Left ventricle myocardium inferior (tissue), 1 donor: Measurements from ENCODE around the gene PSPN. TPM values are rescaled to one million over a fixed set of nuclear protein-coding genes. Genes with fewer than 3 reads are reported as not detected.

Experiments used
- DNase-seq: peaks from one replicate; pipeline ENCODE4 v3.0.0-alpha.2; 2020
- H3K27ac ChIP-seq: fragments of 200-600 bp; replicated peaks from 2 replicates; pipeline ENCODE4 v1.8.0; 2021
- H3K27me3 ChIP-seq: fragments of 200-600 bp; 2 replicates; pipeline ENCODE4 v1.8.0; 2021; ENCODE audit warnings: low read depth
- H3K36me3 ChIP-seq: fragments of 200-600 bp; 2 replicates; pipeline ENCODE4 v1.8.0; 2021
- H3K4me1 ChIP-seq: fragments of 200-600 bp; 2 replicates; pipeline ENCODE4 v1.8.0; 2021
- H3K4me3 ChIP-seq: fragments of 200-600 bp; 2 replicates; pipeline ENCODE4 v1.8.0; 2021; ENCODE audit warnings: mild to moderate bottlenecking, moderate library complexity
- H3K9me3 ChIP-seq: fragments of 200-600 bp; replicated peaks from 2 replicates; pipeline ENCODE4 v1.8.0; 2021
- intact Hi-C: fragments of 100-400 bp; cut with micrococcal nuclease; formaldehyde crosslinking; loops from one replicate; pipeline ENCODE4 v1.11.0; 2022
- total RNA-seq: library from RNA; stranded (reverse); fragmentation: NEBNext Ultra II Directional; extraction: Animal tissue kit (Norgen Biotek cat#: 25700); gene quantifications from one replicate; pipeline ENCODE4 v1.2.1, GENCODE V29; 2021
- TF ChIP-seq, protein P1 (sequence below): fragments of 200-600 bp; IDR thresholded peaks from 2 replicates; pipeline ENCODE4 v1.8.0; 2021; ENCODE audit warnings: antibody characterized with exemption, mild to moderate bottlenecking, borderline replicate concordance
- donor health status: DM: no; HTN: yes; CAD: no; lungs with severe emphysema.

Gene PSPN
- total RNA-seq, 1 donor from 2014 or later = 1.2 TPM

DNA sequence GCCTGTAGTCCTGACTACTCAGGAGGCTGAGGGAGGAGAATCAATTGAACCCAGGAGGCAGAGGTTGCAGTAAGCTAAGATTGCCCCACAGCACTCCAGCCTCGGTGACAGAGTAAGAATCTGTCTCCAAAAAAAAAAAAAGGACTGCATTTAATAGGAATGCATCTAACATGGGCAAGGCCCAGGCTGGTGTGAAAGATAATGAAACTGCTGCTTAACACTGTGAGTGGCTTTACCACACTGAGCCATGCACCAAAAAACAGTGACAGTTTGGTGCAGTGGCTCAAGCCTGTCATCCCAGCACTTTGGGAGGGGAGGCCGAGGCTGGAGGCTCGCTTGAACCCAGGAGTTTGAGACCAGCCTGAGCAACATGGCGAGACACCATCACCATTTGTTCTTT lies 8.6 kb upstream of the PSPN start:
- TF ChIP-seq, protein P1, sequence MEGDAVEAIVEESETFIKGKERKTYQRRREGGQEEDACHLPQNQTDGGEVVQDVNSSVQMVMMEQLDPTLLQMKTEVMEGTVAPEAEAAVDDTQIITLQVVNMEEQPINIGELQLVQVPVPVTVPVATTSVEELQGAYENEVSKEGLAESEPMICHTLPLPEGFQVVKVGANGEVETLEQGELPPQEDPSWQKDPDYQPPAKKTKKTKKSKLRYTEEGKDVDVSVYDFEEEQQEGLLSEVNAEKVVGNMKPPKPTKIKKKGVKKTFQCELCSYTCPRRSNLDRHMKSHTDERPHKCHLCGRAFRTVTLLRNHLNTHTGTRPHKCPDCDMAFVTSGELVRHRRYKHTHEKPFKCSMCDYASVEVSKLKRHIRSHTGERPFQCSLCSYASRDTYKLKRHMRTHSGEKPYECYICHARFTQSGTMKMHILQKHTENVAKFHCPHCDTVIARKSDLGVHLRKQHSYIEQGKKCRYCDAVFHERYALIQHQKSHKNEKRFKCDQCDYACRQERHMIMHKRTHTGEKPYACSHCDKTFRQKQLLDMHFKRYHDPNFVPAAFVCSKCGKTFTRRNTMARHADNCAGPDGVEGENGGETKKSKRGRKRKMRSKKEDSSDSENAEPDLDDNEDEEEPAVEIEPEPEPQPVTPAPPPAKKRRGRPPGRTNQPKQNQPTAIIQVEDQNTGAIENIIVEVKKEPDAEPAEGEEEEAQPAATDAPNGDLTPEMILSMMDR = no peak
- DNase-seq = no peak
- no peak overlapping the region for H3K4me3 ChIP-seq
- H3K27ac ChIP-seq = no peak overlapping the region
- no peaks in the 10 kb centered on the region for H3K4me1 ChIP-seq
- peaks cover 7% of the 10 kb centered on the region for H3K9me3 ChIP-seq
- no peaks in the 10 kb centered on the region for H3K27me3 ChIP-seq
- intact Hi-C loops = no loop called here
- peaks cover 95% of the 10 kb centered on the region for H3K36me3 ChIP-seq

GRCh38 chr19:6383188-6383587 lies 7.5 kb upstream of the PSPN start:
- intact Hi-C loops = no loop called here
- Histone ChIP-seq H3K9me3 (peaks cover 7% of the 10 kb centered on the region), H3K27ac (no peak overlapping the region), H3K27me3 (no peaks in the 10 kb centered on the region), H3K4me3 (no peak overlapping the region), H3K4me1 (no peaks in the 10 kb centered on the region), H3K36me3 (peaks cover 93% of the 10 kb centered on the region)
- DNase-seq = no peak
- TF ChIP-seq, protein P1 = no peak

GRCh38 chr19:6381030-6381750 lies 5.5 kb upstream of the PSPN start:
- Histone ChIP-seq H3K9me3 (peaks cover 7% of the 10 kb centered on the region), H3K27ac (no peak overlapping the region), H3K4me1 (peaks cover under 1% of the 10 kb centered on the region), H3K36me3 (peaks cover 77% of the 10 kb centered on the region), H3K4me3 (no peak overlapping the region), H3K27me3 (no peaks in the 10 kb centered on the region)
- intact Hi-C loops = no loop called here
- TF ChIP-seq, protein P1 = no peak
- DNase-seq = no peak

GRCh38 chr19:6379744-6380143 lies 4.0 kb upstream of the PSPN start:
- peaks cover 4% of the 10 kb centered on the region for H3K4me1 ChIP-seq
- intact Hi-C loops = no loop called here
- no peak for DNase-seq
- H3K27ac ChIP-seq = no peak overlapping the region
- peaks cover 70% of the 10 kb centered on the region for H3K36me3 ChIP-seq
- peaks cover 7% of the 10 kb centered on the region for H3K9me3 ChIP-seq
- TF ChIP-seq, protein P1 = no peak
- no peak overlapping the region for H3K4me3 ChIP-seq
- H3K27me3 ChIP-seq = no peaks in the 10 kb centered on the region

DNA sequence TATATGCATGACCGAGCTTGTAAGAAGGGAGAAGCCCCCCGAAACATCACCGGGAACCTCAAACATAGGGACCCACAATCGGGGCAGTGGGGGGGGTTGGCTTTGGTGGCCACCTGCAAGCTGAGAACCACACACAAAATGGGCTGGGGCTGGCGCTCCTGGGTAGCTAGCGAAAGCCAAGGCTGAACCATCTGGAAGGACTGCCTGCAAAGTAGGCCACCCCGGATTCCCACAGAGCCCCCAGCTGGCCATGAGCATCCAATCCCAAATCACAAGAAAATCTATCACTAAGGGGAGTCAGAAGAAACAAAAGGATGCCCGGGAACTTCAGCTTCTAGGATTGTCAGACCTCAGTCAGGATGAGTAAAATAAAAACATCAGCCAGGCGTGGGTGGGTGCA lies 2.8 kb upstream of the PSPN start:
- Histone ChIP-seq H3K27me3 (no peaks in the 10 kb centered on the region), H3K4me1 (peaks cover 13% of the 10 kb centered on the region), H3K36me3 (peaks cover 62% of the 10 kb centered on the region), H3K9me3 (peaks cover 7% of the 10 kb centered on the region), H3K4me3 (no peak overlapping the region), H3K27ac (no peak overlapping the region)
- TF ChIP-seq, protein P1 = no peak
- no peak for DNase-seq
- intact Hi-C loops = no loop called here
